PFSK-1 (cell line): Measurements from ENCODE around the gene ASB13.

Experiments used
- FOXP2 ChIP-seq: optimal IDR thresholded peaks from 2 replicates; pipeline ENCODE3; 2011; ENCODE audit warnings: borderline replicate concordance, control low read depth, inconsistent platforms; ENCODE audit not compliant: insufficient read depth; ENCODE audit errors: extremely low read length, extremely low read depth
- POLR2AphosphoS5 ChIP-seq: IDR thresholded peaks from 2 replicates; pipeline ENCODE4 v1.6.1; 2012; ENCODE audit warnings: low read depth, mild to moderate bottlenecking, control low read depth, low read length, moderate library complexity
- REST ChIP-seq, 2 experiments: IDR thresholded peaks; 2 replicates each; pipeline versions ENCODE4 v1.6.1 to v1.8.0; 2011 to 2012; ENCODE audit warnings: low read depth in 2 of 2, low read length in 2 of 2, control low read depth in 1 of 2, inconsistent platforms in 1 of 2, mild to moderate bottlenecking in 1 of 2, moderate library complexity in 1 of 2; ENCODE audit not compliant: insufficient read depth in 1 of 2
- SIN3A ChIP-seq: IDR thresholded peaks from 2 replicates; pipeline ENCODE4 v1.6.1; 2012; ENCODE audit warnings: mild to moderate bottlenecking, low read length, moderate library complexity, borderline replicate concordance; ENCODE audit not compliant: insufficient read depth
- TAF1 ChIP-seq: IDR thresholded peaks from 2 replicates; pipeline ENCODE4 v1.6.1; 2012; ENCODE audit warnings: low read length, control low read depth, borderline replicate concordance; ENCODE audit not compliant: insufficient read depth

- TF ChIP-seq POLR2AphosphoS5 (no peak), SIN3A (no peak), REST (IDR thresholded peaks at IDR 0.05; ENCODE audit: insufficient read depth in 1 of 2, low read depth in 2 of 2, low read length in 2 of 2) (no peak), TAF1 (no peak), FOXP2 (no peak)
These were observed 60.1 kb downstream of the ASB13 start for GRCh38 chr10:5606321-5606720.
